Stimulated activated CD8-positive, alpha-beta memory T cell treated with anti-CD3 and anti-CD28 coated beads, Interleukin-4, amount 100 ng/mL, for 24 hours (primary cell): ENCODE measurements around the gene PDE4B.

Experiments used
- DNase-seq: peaks from one replicate; pipeline ENCODE4 v3.0.0-alpha.2; 2020; ENCODE audit warnings: low read depth

The PDE4B gene

GRCh38 chr1:66290761-66291530 is 498.3 kb downstream of the PDE4B start:
- no peak for DNase-seq

GRCh38 chr1:66291531-66291864 is 498.8 kb downstream of the PDE4B start:
- no peak for DNase-seq

GRCh38 chr1:66292305-66292704 is 499.6 kb downstream of the PDE4B start:
- no peak for DNase-seq

- DNase-seq: no peak
These were observed 500.2 kb downstream of the PDE4B start for GRCh38 chr1:66292944-66293343.

GRCh38 chr1:66294707-66295370 is 502.1 kb downstream of the PDE4B start:
- DNase-seq: no peak

GRCh38 chr1:66295803-66296202 is 503.1 kb downstream of the PDE4B start:
- no peak for DNase-seq

GRCh38 chr1:66296370-66296769 is 503.7 kb downstream of the PDE4B start:
- no peak for DNase-seq

GRCh38 chr1:66296951-66297350 is 504.3 kb downstream of the PDE4B start:
- DNase-seq: no peak

- no peak for DNase-seq
These were observed 505.8 kb downstream of the PDE4B start for GRCh38 chr1:66298464-66298863.

- no peak for DNase-seq
These were observed 507.7 kb downstream of the PDE4B start for GRCh38 chr1:66300280-66300971.

- DNase-seq: no peak
These were observed 508.3 kb downstream of the PDE4B start for GRCh38 chr1:66300972-66301451.

- DNase-seq: no peak
These were observed 509.6 kb downstream of the PDE4B start for GRCh38 chr1:66302184-66302742.

GRCh38 chr1:66302815-66303214 is 510.1 kb downstream of the PDE4B start:
- no peak for DNase-seq

- no peak for DNase-seq
These were observed 511.0 kb downstream of the PDE4B start for GRCh38 chr1:66303646-66304045.

GRCh38 chr1:66304128-66304527 is 511.4 kb downstream of the PDE4B start:
- DNase-seq: no peak

- no peak for DNase-seq
These were observed 513.2 kb downstream of the PDE4B start for GRCh38 chr1:66305927-66306326.

GRCh38 chr1:66309006-66309741 is 516.5 kb downstream of the PDE4B start:
- DNase-seq: no peak

GRCh38 chr1:66311092-66311491 is 518.4 kb downstream of the PDE4B start:
- no peak for DNase-seq

GRCh38 chr1:66311628-66312027 is 518.9 kb downstream of the PDE4B start:
- no peak for DNase-seq

- no peak for DNase-seq
These were observed 519.7 kb downstream of the PDE4B start for GRCh38 chr1:66312271-66312990.

- no peak for DNase-seq
These were observed 520.7 kb downstream of the PDE4B start for GRCh38 chr1:66313429-66313828.
